ENCODE results near the gene ADAMTS16. TPM values are rescaled to one million over a fixed set of nuclear protein-coding genes. Genes with fewer than 3 reads are reported as not detected.

Gene ADAMTS16
- total and polyA plus RNA-seq, 7 donors = under 0.01 to 5.3 (median 0.16) TPM; not detected in 2

- peaks cover 0 to 3% (median 0%) of the 10 kb centered on the region in 3 donors for H3K27me3 ChIP-seq
- H3K36me3 ChIP-seq = no peaks in the 10 kb centered on the region
- no peak overlapping the region for H3K4me3 ChIP-seq
- DNase-seq = no peak
- intact Hi-C loops (cut with DNase I) = no loop called here
- TF ChIP-seq EP300 (IDR thresholded peaks at IDR 0.05) = no peak
- H3K4me1 ChIP-seq = no peaks in the 10 kb centered on the region
- WGBS, 2 donors = 34 to 45% methylated on average over 7 of the region's 7 CpGs
- H3K9me3 ChIP-seq = no peaks in the 10 kb centered on the region
- no peak overlapping the region for H3K27ac ChIP-seq
These were observed 13.7 kb upstream of the ADAMTS16 start for GRCh38 chr5:5126444-5126843.

GRCh38 chr5:5128766-5129165 is 11.4 kb upstream of the ADAMTS16 start:
- Histone ChIP-seq H3K36me3 (no peaks in the 10 kb centered on the region), H3K4me1 (no peaks in the 10 kb centered on the region), H3K27ac (no peak overlapping the region), H3K27me3 (peaks cover 0 to 3% (median 0%) of the 10 kb centered on the region in 3 donors), H3K4me3 (no peak overlapping the region), H3K9me3 (no peaks in the 10 kb centered on the region)
- no peak for TF ChIP-seq POLR2A (IDR thresholded peaks at IDR 0.05)
- TF ChIP-seq POLR2AphosphoS5 (IDR thresholded peaks at IDR 0.05) = no peak
- TF ChIP-seq CTCF (IDR thresholded peaks at IDR 0.05) = no peak
- no peak for TF ChIP-seq EP300 (IDR thresholded peaks at IDR 0.05)
- WGBS, 2 donors = 77 to 79% methylated on average over 8 of the region's 8 CpGs
- intact Hi-C loops (cut with DNase I) = no loop called here
- no peak for DNase-seq

GRCh38 chr5:5132234-5132633 is 7.9 kb upstream of the ADAMTS16 start:
- 80 to 85% methylated on average over 10 of the region's 10 CpGs for WGBS, 2 donors
- H3K27ac ChIP-seq = no peak overlapping the region
- intact Hi-C loops (cut with DNase I) = no loop called here
- no peaks in the 10 kb centered on the region for H3K9me3 ChIP-seq
- H3K36me3 ChIP-seq = no peaks in the 10 kb centered on the region
- no peak for DNase-seq
- H3K4me1 ChIP-seq = no peaks in the 10 kb centered on the region
- TF ChIP-seq POLR2AphosphoS5 (IDR thresholded peaks at IDR 0.05) = no peak
- no peak for TF ChIP-seq CTCF (IDR thresholded peaks at IDR 0.05)
- TF ChIP-seq POLR2A (IDR thresholded peaks at IDR 0.05) = no peak
- no peak for TF ChIP-seq EP300 (IDR thresholded peaks at IDR 0.05)
- no peak overlapping the region for H3K4me3 ChIP-seq
- peaks cover 0 to 3% (median 0%) of the 10 kb centered on the region in 3 donors for H3K27me3 ChIP-seq

- peaks cover 0 to 2% (median 0%) of the 10 kb centered on the region in 3 donors for H3K27me3 ChIP-seq
- no peaks in the 10 kb centered on the region for H3K9me3 ChIP-seq
- TF ChIP-seq POLR2AphosphoS5 (IDR thresholded peaks at IDR 0.05) = no peak
- no peak for TF ChIP-seq POLR2A (IDR thresholded peaks at IDR 0.05)
- no peak for TF ChIP-seq CTCF (IDR thresholded peaks at IDR 0.05)
- TF ChIP-seq EP300 (IDR thresholded peaks at IDR 0.05) = no peak
- no peak for DNase-seq
- H3K27ac ChIP-seq = no peak overlapping the region
- WGBS, 2 donors = 77 to 80% methylated on average over 15 of the region's 15 CpGs
- intact Hi-C loops (cut with DNase I) = no loop called here
- H3K4me3 ChIP-seq = no peak overlapping the region
- H3K36me3 ChIP-seq = no peaks in the 10 kb centered on the region
- no peaks in the 10 kb centered on the region for H3K4me1 ChIP-seq
These were observed 7.3 kb upstream of the ADAMTS16 start for GRCh38 chr5:5132693-5133295.

GRCh38 chr5:5134107-5134506 is 6.0 kb upstream of the ADAMTS16 start:
- no peak overlapping the region for H3K4me3 ChIP-seq
- H3K9me3 ChIP-seq = no peaks in the 10 kb centered on the region
- H3K27ac ChIP-seq = no peak overlapping the region
- no peak for DNase-seq
- peaks cover 0 to 10% (median 4%) of the 10 kb centered on the region in 3 donors for H3K27me3 ChIP-seq
- intact Hi-C loops (cut with DNase I) = no loop called here
- TF ChIP-seq EP300 (IDR thresholded peaks at IDR 0.05) = no peak
- no peak for TF ChIP-seq CTCF (IDR thresholded peaks at IDR 0.05)
- no peak for TF ChIP-seq POLR2AphosphoS5 (IDR thresholded peaks at IDR 0.05)
- TF ChIP-seq POLR2A (IDR thresholded peaks at IDR 0.05) = no peak
- no peaks in the 10 kb centered on the region for H3K36me3 ChIP-seq
- 93 to 96% methylated on average over 9 of the region's 9 CpGs for WGBS, 2 donors
- H3K4me1 ChIP-seq = no peaks in the 10 kb centered on the region
